Effector memory CD8-positive, alpha-beta T cell (primary cell): ENCODE measurements around the gene LRCH3.

ENCODE experiments used
- ATAC-seq: fragments of 150-1000 bp; cut with Tn5 transposase; replicated peaks from 2 replicates; pipeline ENCODE4 v1.10.0; 2021; ENCODE audit warnings: mild to moderate bottlenecking, moderate library complexity
- DNase-seq, 3 experiments: peaks; one replicate each; pipeline ENCODE4 v3.0.0; 2021
- H3K27ac Mint-ChIP-seq, 2 donors: one replicate each; pipeline ENCODE4 v1.8.0; 2022; ENCODE audit warnings: mild to moderate bottlenecking in 2 of 2, mixed read lengths in 2 of 2, moderate library complexity in 2 of 2
- H3K27me3 Mint-ChIP-seq, 2 donors: one replicate each; pipeline ENCODE4 v1.8.0; 2022; ENCODE audit warnings: mixed read lengths in 2 of 2
- H3K36me3 Mint-ChIP-seq: one replicate; pipeline ENCODE4 v1.8.0; 2022; ENCODE audit warnings: mild to moderate bottlenecking, moderate library complexity, mixed read lengths; ENCODE audit not compliant: insufficient read depth
- H3K4me1 Mint-ChIP-seq, 2 donors: one replicate each; pipeline ENCODE4 v1.8.0; 2022; ENCODE audit warnings: low read depth in 2 of 2, mixed read lengths in 2 of 2
- H3K4me3 Mint-ChIP-seq, 2 donors: one replicate each; pipeline ENCODE4 v1.8.0; 2022; ENCODE audit warnings: mild to moderate bottlenecking in 2 of 2, mixed read lengths in 2 of 2, moderate library complexity in 2 of 2
- H3K9me3 Mint-ChIP-seq, 2 donors: one replicate each; pipeline ENCODE4 v1.8.0; 2022; ENCODE audit warnings: mixed read lengths in 2 of 2

LRCH3 gene

DNA sequence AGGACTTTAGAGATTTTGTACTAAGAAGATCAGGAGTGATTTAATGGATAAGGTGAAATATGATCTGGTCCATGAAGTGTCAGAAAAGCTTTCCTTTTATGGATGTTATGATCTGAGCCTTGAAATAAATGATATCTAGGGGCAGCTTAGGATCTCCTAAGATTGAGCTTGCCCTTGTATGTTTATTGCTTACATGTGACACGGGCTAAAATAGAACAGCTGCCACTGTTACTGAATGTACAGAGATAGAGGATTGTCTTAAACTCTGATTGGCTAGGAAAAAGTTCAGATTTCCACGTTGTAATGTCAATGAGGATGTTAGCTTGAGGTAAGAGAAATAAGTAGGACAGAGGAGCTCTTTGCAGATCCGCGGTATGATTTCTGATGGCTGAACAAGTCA lies 32.5 kb upstream of the LRCH3 start:
- Mint-ChIP-seq H3K36me3 (peaks cover 21% of the 10 kb centered on the region), H3K4me3 (no peak overlapping the region), H3K27me3 (no peaks in the 10 kb centered on the region), H3K9me3 (no peaks in the 10 kb centered on the region), H3K4me1 (peaks cover 12 to 26% of the 10 kb centered on the region in 2 donors), H3K27ac (no peak overlapping the region)
- no peak for DNase-seq
- no peak for ATAC-seq

GRCh38 chr3:197761784-197762183 lies 29.3 kb upstream of the LRCH3 start:
- Mint-ChIP-seq H3K4me1 (peaks cover 0 to 4% of the 10 kb centered on the region in 2 donors), H3K9me3 (no peaks in the 10 kb centered on the region), H3K27ac (no peak overlapping the region), H3K4me3 (no peak overlapping the region), H3K27me3 (no peaks in the 10 kb centered on the region), H3K36me3 (peaks cover 47% of the 10 kb centered on the region)
- DNase-seq (no peak), ATAC-seq (no peak)

- Mint-ChIP-seq H3K9me3 (no peaks in the 10 kb centered on the region), H3K27ac (no peak overlapping the region), H3K4me1 (no peaks in the 10 kb centered on the region), H3K4me3 (no peak overlapping the region), H3K27me3 (no peaks in the 10 kb centered on the region), H3K36me3 (peaks cover 87% of the 10 kb centered on the region)
- ATAC-seq (no peak), DNase-seq (no peak)
These were observed 15.7 kb upstream of the LRCH3 start for GRCh38 chr3:197775317-197775716.

DNA sequence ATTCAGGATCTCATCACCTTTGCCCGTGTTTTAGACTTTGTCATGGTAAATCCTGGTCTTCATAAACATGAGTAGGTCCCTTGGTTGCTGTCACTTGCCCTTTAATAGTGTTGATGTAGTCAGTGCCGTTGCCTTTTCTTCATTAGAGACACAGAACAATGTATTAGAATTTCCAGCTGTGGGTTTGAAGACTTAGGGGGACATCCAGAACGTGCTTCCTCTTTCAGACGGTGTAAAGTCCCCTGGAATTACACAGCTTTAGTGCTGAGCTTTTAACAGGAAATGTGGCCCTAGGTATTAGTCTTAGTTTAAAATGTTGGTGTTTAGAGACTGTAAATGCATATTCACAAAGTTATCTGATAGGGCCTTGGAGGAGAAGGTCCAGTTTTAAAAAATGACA lies 8.8 kb upstream of the LRCH3 start:
- H3K4me1 Mint-ChIP-seq: peaks cover 0 to 7% of the 10 kb centered on the region in 2 donors
- H3K9me3 Mint-ChIP-seq: no peaks in the 10 kb centered on the region
- H3K27me3 Mint-ChIP-seq: no peaks in the 10 kb centered on the region
- peak overlapping the region in 1 of 2 donors; percentile 24 for H3K27ac Mint-ChIP-seq
- H3K36me3 Mint-ChIP-seq: peaks cover 63% of the 10 kb centered on the region
- DNase-seq (no peak), ATAC-seq (no peak)
- H3K4me3 Mint-ChIP-seq: no peak overlapping the region

- Mint-ChIP-seq H3K4me3 (no peak overlapping the region), H3K4me1 (peaks cover 0 to 7% of the 10 kb centered on the region in 2 donors), H3K27ac (peak overlapping the region in 1 of 2 donors; percentile 46), H3K9me3 (no peaks in the 10 kb centered on the region), H3K36me3 (peaks cover 47% of the 10 kb centered on the region), H3K27me3 (no peaks in the 10 kb centered on the region)
- ATAC-seq: no peak
- DNase-seq: no peak
These were observed 7.0 kb upstream of the LRCH3 start for GRCh38 chr3:197784019-197784585.

- ATAC-seq (no peak), DNase-seq (no peak)
- H3K9me3 Mint-ChIP-seq: no peaks in the 10 kb centered on the region
- peaks cover 35% of the 10 kb centered on the region for H3K36me3 Mint-ChIP-seq
- H3K4me1 Mint-ChIP-seq: peaks cover 0 to 10% of the 10 kb centered on the region in 2 donors
- H3K27me3 Mint-ChIP-seq: no peaks in the 10 kb centered on the region
- H3K4me3 Mint-ChIP-seq: no peak overlapping the region
- H3K27ac Mint-ChIP-seq: no peak overlapping the region
These were observed 3.6 kb upstream of the LRCH3 start for GRCh38 chr3:197787412-197787811.

GRCh38 chr3:197789309-197789708 lies 1.7 kb upstream of the LRCH3 start:
- DNase-seq: no peak
- Mint-ChIP-seq H3K27ac (no peak overlapping the region), H3K4me3 (no peak overlapping the region), H3K9me3 (no peaks in the 10 kb centered on the region), H3K36me3 (peaks cover 29% of the 10 kb centered on the region), H3K27me3 (no peaks in the 10 kb centered on the region), H3K4me1 (peaks cover 8 to 23% of the 10 kb centered on the region in 2 donors)
- ATAC-seq: no peak

- Mint-ChIP-seq H3K9me3 (no peaks in the 10 kb centered on the region), H3K36me3 (peaks cover 27% of the 10 kb centered on the region), H3K27ac (peak overlapping the region; percentile 98 to 99), H3K4me3 (peak overlapping the region; percentile 84 to 98), H3K4me1 (peaks cover 8 to 25% of the 10 kb centered on the region in 2 donors), H3K27me3 (no peaks in the 10 kb centered on the region)
- DNase-seq (no peak), ATAC-seq (no peak)
These were observed 1.0 kb upstream of the LRCH3 start for GRCh38 chr3:197790033-197790432.

DNA sequence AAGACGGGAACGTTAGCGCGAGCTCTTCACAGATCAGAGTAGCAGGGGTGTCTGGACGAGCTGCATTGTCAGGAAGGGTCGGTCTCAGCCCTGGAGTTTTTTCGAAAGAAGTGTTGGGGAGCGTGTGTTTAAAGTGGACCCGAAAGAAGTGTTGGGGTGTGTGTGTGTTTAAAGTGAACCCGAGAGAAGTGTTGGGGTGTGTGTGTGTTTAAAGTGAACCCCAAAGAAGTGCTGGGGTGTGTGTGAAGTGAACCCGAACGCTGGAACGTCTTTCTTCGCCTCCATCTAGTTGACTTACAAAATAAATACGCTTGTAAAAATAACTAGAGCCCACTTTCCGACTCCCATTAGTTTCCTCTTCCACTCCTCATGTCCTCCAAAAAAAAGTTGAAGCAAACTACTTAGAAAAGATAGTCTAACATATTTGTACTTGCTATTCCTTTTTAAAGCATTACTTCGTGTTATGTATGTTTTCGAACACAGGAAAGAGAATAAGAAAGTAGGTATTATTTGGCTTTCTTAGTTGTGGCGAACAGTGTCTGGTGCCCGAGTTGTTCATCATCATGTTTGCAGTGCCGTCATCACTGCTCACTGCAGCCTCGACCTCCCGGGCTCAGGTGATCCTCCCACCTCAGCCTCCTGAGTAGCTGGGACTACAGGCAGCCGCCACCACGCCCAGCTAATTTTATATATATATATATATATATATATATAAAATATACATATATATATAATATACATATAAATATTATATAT lies 1.0 kb downstream of the LRCH3 start:
- H3K4me1 Mint-ChIP-seq: peaks cover 16 to 30% of the 10 kb centered on the region in 2 donors
- peak overlapping the region; percentile 98 to 99 for H3K27ac Mint-ChIP-seq
- peak in 2 of 3 experiments; percentile 7 to 46 for DNase-seq

GRCh38 chr3:197793247-197793646 lies 2.2 kb downstream of the LRCH3 start:
- peaks cover 22 to 36% of the 10 kb centered on the region in 2 donors for H3K4me1 Mint-ChIP-seq
- DNase-seq (peak in 1 of 3 experiments; percentile 2), ATAC-seq (peak; percentile 35)
- peak overlapping the region; percentile 84 to 98 for H3K4me3 Mint-ChIP-seq
- H3K36me3 Mint-ChIP-seq: peaks cover 24% of the 10 kb centered on the region
- no peaks in the 10 kb centered on the region for H3K27me3 Mint-ChIP-seq
- peak overlapping the region; percentile 20 to 86 for H3K27ac Mint-ChIP-seq
- H3K9me3 Mint-ChIP-seq: no peaks in the 10 kb centered on the region

More for the DNA sequence above, 1.0 kb downstream of the LRCH3 start:
- Mint-ChIP-seq H3K4me3 (peak overlapping the region; percentile 84 to 98), H3K9me3 (no peaks in the 10 kb centered on the region), H3K27me3 (no peaks in the 10 kb centered on the region), H3K36me3 (peaks cover 25% of the 10 kb centered on the region)
- peak; percentile 39 for ATAC-seq

GRCh38 chr3:197794115-197794514 lies 3.1 kb downstream of the LRCH3 start:
- Mint-ChIP-seq H3K9me3 (no peaks in the 10 kb centered on the region), H3K36me3 (peaks cover 24% of the 10 kb centered on the region), H3K27me3 (no peaks in the 10 kb centered on the region), H3K4me1 (peaks cover 25 to 44% of the 10 kb centered on the region in 2 donors), H3K27ac (peak overlapping the region in 1 of 2 donors; percentile 86), H3K4me3 (peak overlapping the region in 1 of 2 donors; percentile 98)
- ATAC-seq: no peak
- no peak for DNase-seq

GRCh38 chr3:197795200-197795599 lies 4.1 kb downstream of the LRCH3 start:
- Mint-ChIP-seq H3K9me3 (no peaks in the 10 kb centered on the region), H3K4me1 (peaks cover 26 to 47% of the 10 kb centered on the region in 2 donors), H3K36me3 (peaks cover 24% of the 10 kb centered on the region), H3K4me3 (no peak overlapping the region), H3K27ac (no peak overlapping the region), H3K27me3 (no peaks in the 10 kb centered on the region)
- ATAC-seq (no peak), DNase-seq (no peak)

DNA sequence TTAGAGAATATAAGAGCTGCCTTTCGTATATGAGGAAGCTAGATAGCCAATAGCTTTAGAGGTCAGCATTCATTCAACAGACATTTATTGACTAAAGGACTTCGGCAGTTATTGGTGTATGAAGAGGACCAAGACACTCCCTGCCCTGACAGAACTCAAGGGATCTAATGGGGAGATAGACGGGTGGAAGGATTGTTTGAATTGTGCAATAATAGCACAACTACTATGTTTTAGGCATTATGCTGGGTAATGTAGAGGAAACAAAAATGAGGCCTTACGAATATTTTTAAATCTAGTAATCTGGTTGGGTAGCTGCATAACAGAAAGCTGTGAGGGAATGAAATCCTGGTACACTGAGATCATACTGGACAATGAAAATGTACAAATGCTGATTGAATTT lies 5.0 kb downstream of the LRCH3 start:
- peaks cover 19% of the 10 kb centered on the region for H3K36me3 Mint-ChIP-seq
- peaks cover 33 to 56% of the 10 kb centered on the region in 2 donors for H3K4me1 Mint-ChIP-seq
- no peak for ATAC-seq
- no peaks in the 10 kb centered on the region for H3K9me3 Mint-ChIP-seq
- no peak overlapping the region for H3K4me3 Mint-ChIP-seq
- no peak overlapping the region for H3K27ac Mint-ChIP-seq
- no peak for DNase-seq
- H3K27me3 Mint-ChIP-seq: no peaks in the 10 kb centered on the region

DNA sequence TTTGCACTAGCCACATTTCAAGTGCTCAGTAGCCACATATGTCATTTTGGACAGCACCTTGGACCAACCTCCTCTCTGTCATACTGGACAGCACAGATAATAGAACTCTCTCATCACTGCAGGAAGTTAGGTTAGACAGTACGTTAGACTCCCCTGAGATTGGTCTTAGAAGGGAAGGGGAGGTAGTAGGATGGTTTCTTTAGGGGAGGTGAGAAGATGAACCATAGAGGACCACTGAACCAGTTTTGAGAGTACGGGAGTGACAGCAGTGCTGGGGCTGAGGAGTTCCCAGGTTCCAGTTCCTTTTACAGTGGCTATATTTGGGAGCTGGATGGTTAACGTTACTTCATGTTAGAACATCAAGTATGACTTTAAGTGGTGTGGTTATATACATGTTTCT lies 7.8 kb downstream of the LRCH3 start:
- DNase-seq (no peak), ATAC-seq (no peak)
- Mint-ChIP-seq H3K27ac (peak overlapping the region in 1 of 2 donors; percentile 13), H3K4me3 (no peak overlapping the region), H3K4me1 (peaks cover 44 to 58% of the 10 kb centered on the region in 2 donors), H3K9me3 (no peaks in the 10 kb centered on the region), H3K36me3 (peaks cover 3% of the 10 kb centered on the region), H3K27me3 (no peaks in the 10 kb centered on the region)
